Lower leg skin (tissue), 4 donors: ENCODE measurements around the gene POSTN. TPM values are rescaled to one million over a fixed set of nuclear protein-coding genes. Genes with fewer than 3 reads are reported as not detected.

Experiments
- DNase-seq, 2 donors: peaks; one replicate each; pipeline ENCODE4 v3.0.0-alpha.2; 2019; ENCODE audit warnings: low spot score in 2 of 2
- H3K4me3 ChIP-seq: fragments of 200-600 bp; sonication (generic); 2 replicates; pipeline ENCODE4 v1.5.1; 2017; ENCODE audit warnings: mild to moderate bottlenecking, low read depth; ENCODE audit not compliant: poor library complexity, severe bottlenecking
- POLR2A ChIP-seq, 2 donors: fragments of 450-650 bp; IDR thresholded peaks; one replicate each; pipeline ENCODE4 v1.6.1; 2016 to 2017; ENCODE audit warnings: antibody characterized with exemption in 2 of 2, mild to moderate bottlenecking in 1 of 2, moderate library complexity in 1 of 2
- WGBS, 2 donors: methylation state at CpG; one replicate each; pipeline ENCODE4 v1.1.5; 2018; 5-methylcytosine and 5-hydroxymethylcytosine counted together
- intact Hi-C: fragments of 100-400 bp; cut with DNase I; formaldehyde crosslinking; loops from one replicate; pipeline ENCODE4 v1.15.0; 2023; ENCODE audit warnings: low total_unique reads
- total RNA-seq, 4 donors: library from RNA; depleted of rRNA; stranded (reverse); fragments of >200 nt; gene quantifications; one replicate each; pipeline ENCODE4 v1.1.0, GENCODE V29; 2016
- TF ChIP-seq, protein P1 (sequence below), 3 donors: fragments of 450-650 bp; IDR thresholded peaks; one replicate each; pipeline ENCODE4 v1.5.1; 2016; ENCODE audit warnings: antibody characterized with exemption in 3 of 3, mild to moderate bottlenecking in 3 of 3, moderate library complexity in 2 of 3

POSTN gene
- total RNA-seq, 4 donors from 2014 or later, result 113 to 153 (median 138) TPM

- intact Hi-C loops, result no loop called here
- no peak for DNase-seq
- no peak for TF ChIP-seq POLR2A (IDR thresholded peaks at IDR 0.05)
- TF ChIP-seq, protein P1, sequence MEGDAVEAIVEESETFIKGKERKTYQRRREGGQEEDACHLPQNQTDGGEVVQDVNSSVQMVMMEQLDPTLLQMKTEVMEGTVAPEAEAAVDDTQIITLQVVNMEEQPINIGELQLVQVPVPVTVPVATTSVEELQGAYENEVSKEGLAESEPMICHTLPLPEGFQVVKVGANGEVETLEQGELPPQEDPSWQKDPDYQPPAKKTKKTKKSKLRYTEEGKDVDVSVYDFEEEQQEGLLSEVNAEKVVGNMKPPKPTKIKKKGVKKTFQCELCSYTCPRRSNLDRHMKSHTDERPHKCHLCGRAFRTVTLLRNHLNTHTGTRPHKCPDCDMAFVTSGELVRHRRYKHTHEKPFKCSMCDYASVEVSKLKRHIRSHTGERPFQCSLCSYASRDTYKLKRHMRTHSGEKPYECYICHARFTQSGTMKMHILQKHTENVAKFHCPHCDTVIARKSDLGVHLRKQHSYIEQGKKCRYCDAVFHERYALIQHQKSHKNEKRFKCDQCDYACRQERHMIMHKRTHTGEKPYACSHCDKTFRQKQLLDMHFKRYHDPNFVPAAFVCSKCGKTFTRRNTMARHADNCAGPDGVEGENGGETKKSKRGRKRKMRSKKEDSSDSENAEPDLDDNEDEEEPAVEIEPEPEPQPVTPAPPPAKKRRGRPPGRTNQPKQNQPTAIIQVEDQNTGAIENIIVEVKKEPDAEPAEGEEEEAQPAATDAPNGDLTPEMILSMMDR (IDR thresholded peaks at IDR 0.05), result no peak
- 59 to 75% methylated on average over 2 of the region's 2 CpGs for WGBS, 2 donors
- H3K4me3 ChIP-seq, result no peak overlapping the region
These were observed 68.7 kb downstream of the POSTN start for GRCh38 chr13:37529751-37530385.

DNA sequence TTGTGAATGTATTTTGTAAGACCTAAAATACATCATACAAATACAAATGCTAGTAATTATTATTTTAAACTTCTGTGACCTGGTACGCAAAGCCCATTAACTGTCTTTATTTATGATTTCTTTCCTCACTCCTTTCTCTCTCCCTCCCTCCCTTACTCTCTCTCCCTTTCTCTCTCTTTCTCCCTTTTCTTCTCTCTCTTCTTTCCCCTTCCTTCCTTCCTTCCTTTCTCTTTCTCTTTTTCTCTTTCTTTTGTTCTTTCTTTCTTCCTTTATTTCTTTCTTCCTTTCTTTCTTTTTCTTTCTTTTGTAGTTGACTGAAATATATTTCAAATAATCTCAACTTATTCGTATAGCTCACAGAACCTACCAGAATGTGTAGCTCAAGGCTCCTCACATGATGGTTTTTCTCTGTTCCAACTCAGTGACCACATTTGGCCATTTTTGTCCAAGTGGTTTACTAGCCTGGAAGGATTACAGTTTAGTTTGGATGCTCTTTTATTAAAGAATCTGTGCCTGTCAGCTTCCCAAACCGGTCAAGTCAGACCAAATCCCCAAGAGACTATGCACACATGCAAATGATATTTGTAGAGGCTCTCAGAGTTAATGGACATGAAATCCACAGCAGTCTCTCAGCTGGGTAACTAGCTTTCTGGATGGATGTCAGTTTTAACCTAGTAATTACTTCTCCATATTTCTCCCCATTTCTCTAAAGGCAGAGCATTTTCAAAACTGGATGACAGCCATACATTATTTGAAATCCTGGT, 71.7 kb downstream of the POSTN start:
- WGBS, 2 donors, result 59 to 64% methylated on average over 3 of the region's 3 CpGs
- DNase-seq, result no peak
- intact Hi-C loops, result no loop called here
- TF ChIP-seq, protein P1 (IDR thresholded peaks at IDR 0.05), result no peak
- no peak for TF ChIP-seq POLR2A (IDR thresholded peaks at IDR 0.05)
- no peak overlapping the region for H3K4me3 ChIP-seq

DNA sequence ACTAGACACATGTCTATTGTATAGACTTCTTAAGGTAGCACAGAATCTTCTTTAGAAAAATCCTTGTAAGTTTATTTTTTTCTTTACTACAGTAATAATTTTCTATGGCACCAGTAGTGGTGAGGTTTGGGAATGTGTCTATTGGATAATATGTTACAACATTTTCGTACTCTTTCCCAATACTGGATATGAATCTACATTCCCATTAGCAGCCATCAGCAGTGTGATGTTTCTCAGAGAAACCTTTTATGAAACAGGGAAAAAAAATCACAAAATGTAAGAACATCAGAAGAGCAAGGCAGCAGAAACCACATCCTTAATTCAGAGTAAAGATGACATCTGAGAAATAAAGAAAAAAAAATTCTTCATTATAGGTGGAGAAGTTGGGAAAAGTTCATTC, 83.3 kb downstream of the POSTN start:
- DNase-seq, result no peak
- WGBS, 2 donors, result 88 to 94% methylated on average over 1 of the region's 1 CpG
- H3K4me3 ChIP-seq, result no peak overlapping the region
- intact Hi-C loops, result no loop called here
- no peak for TF ChIP-seq POLR2A (IDR thresholded peaks at IDR 0.05)
- TF ChIP-seq, protein P1 (IDR thresholded peaks at IDR 0.05), result no peak
